Stimulated activated CD8-positive, alpha-beta memory T cell treated with anti-CD3 and anti-CD28 coated beads, Interleukin-15, amount 100 ng/mL, for 48 hours (primary cell): ENCODE data around the gene RWDD4.

Experiments used
- DNase-seq, 2 donors: peaks; one replicate each; pipeline ENCODE4 v3.0.0-alpha.2; 2020; ENCODE audit warnings: low read depth in 2 of 2

The RWDD4 gene

DNA sequence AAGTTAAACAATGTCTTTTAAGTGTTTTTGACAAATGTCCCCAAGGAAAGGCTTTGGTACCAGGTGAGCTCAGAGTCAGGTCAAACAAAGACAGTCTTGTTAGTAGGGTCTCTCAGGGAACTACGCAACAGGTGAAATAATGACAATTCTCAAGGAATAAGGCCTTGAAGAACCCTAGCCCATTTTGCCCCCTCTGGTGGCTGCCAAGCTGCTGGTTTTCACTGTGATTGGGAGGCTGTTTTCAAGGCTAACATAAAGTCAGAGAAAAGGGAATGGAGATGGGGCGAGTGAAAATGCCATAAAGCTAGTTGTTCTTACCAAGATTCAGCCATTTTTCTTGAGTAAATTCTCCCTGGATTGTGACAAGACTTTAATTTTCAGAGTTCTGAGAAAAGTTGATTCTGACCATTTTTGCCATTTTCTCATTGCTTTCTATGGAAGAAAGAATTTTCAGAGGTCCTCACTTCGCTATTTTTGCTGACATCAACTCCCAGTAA is 58.7 kb downstream of the RWDD4 start:
- no peak for DNase-seq

DNA sequence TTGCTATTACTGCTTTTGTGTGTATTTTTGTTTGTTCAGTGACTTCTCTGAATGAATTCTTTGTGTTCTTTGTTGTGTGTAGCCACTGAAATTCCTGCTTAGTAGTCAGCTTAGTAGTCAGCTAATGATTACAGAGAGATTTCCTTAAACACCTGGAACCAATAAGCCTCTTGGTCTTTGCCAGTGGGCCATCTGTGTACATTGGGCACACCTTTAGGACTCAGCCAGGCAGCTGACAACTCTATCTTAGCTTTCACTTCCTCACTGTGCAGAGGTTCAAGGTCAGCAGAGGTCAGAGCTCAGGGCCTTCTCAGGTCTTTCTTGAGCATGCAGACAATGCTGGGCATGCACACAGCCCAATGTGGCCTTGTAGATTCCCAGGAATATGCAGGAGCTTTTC is 59.3 kb downstream of the RWDD4 start:
- no peak for DNase-seq

DNA sequence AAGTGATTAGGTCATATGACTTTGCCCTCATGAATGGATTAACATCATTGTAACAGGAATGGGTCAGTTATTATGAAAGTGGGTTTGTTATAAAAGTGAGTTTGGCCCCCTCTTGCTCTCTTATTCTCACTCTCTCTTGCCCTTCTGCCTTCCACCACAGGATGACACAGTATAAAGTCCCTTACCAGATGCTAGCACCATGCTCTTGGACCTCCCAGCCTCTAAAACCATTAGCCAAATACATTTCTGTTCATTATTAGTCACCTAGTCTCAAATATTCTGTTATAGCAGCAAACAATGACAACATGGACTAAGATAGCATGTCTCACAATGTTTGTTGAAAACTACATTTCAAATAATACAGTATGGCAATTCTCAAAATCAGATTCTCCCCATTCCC is 59.7 kb downstream of the RWDD4 start:
- no peak for DNase-seq

DNA sequence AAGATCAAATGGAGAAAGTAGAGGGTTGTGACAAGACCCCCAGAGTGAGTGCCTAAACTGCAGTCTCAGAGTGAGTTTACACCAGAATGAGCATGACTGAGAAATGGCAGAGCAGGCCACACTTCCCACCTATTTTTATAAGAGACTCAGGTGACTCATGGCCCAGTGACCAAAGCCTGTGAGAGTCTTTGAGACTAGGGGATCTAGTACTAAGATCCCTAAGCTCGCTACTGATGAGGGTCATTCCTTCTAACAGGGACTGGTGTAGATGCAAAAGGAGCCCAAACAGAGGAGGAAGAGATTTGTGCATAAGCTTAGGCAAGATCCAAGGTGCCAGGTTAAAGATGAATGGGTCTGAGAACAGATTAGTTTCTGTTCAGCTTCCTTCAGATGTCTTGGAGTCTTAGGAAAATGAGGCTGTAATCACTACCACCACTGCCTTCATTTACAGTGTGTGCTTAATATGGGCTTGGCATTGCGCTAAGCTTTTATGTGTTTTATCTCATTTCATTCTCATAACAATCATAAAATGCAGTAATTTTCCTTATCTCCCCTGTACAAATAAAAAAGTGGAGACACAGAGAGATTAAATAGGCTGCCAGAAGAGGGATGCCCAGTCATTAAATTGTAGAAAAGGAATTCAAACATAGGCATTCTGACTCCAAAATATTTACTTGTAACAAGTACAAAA is 62.8 kb downstream of the RWDD4 start:
- DNase-seq = no peak

DNA sequence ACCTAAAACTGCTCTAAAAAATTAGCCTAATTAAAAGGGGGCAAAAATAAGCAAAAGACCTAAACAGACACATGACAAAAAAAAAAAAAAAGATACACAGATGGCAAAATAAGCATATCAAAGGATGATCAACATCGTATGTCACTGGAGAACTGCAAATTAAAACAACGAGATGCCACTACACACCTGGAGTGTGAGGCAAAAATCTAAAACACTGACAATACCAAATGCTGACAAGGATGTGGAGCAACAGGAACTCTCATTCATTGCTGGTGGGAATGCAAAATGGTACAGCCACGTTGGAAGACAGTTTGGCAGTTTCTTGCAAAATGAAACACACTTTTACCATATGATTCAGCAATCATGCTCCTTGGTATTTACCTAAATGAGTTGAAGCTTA is 64.2 kb downstream of the RWDD4 start:
- no peak for DNase-seq

DNA sequence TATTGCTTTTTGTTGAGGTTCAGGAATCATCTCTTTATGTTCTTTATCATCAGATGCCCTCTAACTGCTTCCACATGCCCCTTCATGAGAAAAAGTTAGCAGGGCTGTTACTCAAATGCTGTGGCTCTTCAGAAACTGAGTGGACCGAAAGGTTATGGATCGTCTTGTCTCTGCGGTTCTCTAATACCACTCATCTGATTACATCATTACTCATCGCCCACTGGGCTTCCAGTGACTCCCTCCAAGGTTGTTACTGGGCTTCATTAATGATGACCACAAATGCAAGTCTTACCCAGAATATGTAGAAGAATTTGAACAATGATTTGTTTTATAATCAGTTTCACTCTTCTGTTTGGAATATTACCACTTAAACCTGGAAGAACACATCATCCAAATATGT is 67.7 kb downstream of the RWDD4 start:
- no peak for DNase-seq
